Hematopoietic multipotent progenitor cell (in vitro differentiated cells): Measurements from ENCODE around the gene MTARC1. TPM values are rescaled to one million over a fixed set of nuclear protein-coding genes. Genes with fewer than 3 reads are reported as not detected.

Experiments used
- DNase-seq, 3 donors: peaks; one replicate each; pipeline ENCODE4 v3.0.0-alpha.2; 2011 to 2015; ENCODE audit warnings: low read depth in 2 of 3, low spot score in 2 of 3
- total RNA-seq: library from RNA; depleted of rRNA; stranded (reverse); fragments of >200 nt; gene quantifications from one replicate; pipeline ENCODE4 v1.2.3, GENCODE V29; 2012

The MTARC1 gene
- total RNA-seq, 1 donor, result 1.9 TPM

DNA sequence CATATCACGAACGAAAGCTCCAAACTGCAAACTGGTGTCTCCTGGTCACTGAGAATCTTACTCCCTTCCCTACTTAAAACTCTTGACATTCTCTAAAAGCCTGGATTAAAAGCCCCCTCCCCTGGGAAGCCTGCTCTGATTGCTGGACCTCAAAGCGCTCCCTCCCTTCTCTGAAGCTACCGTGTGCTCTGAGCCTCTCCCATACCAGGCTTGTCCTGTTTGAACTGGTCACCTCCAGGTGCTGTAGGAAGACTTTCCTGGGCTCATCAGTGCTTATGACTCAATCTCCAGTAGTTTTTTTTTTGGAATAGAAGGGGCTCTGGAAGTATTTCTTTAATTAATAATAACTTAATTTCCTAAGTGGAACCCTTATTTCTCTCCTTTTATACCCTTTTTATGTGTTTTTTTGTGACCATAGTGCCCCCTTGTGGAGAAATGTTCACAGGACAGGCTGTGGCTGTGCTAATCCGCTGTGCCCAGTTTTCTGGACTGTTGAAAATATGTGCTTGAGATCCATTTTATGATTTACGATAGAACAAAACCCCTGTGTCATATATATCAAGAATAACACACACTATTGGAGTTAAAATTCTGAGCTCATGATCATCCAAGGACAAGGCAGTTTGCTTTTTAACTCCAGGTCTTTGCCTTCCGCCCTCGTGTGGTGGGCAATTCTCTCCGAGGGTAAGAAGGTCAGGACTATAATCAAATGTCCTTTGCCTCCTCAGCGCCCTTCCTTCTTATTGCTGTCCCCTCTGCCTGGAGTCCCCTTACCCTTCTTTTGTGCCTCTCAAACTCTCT lies 16.9 kb downstream of the MTARC1 start:
- peak in 2 of 3 donors; percentile 24 to 60 for DNase-seq

DNA sequence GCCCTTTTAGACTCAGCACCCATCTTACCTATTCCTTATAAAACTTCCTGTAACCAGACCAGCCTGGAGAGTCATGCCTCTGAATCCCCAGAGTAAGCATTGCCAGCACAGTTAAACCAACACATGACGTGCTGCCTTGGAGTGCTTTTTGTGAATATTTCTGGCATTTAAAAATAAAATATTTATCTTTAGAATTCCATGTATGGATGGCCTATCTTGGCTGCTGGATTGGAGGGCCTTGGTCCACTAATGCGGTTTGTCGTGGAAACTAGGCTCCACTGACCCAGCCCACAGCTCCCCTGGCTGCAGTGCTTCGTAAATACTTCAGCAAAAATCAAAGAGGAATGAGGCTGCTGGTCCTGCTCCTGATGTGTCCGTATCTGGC lies 17.5 kb downstream of the MTARC1 start:
- DNase-seq, result no peak

DNA sequence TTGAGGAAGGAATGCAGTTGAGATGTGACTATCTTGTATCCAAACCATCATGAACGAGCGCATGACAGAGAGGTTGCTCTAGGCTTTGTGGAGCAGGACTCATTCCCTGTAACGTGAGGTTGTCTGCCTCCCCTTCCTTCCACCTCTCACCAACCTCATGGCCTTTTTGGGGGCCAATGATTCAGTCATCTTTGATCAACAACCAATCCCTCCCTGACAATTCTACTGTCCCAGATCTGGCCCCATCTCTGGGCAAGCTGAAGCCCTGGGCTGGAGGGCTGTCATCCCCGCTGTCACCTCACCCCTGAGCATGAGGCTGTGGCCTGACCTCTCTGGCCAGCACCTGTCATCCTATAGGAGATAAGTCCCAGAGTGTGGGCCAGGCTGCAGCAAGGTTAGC lies 19.7 kb downstream of the MTARC1 start:
- no peak for DNase-seq

DNA sequence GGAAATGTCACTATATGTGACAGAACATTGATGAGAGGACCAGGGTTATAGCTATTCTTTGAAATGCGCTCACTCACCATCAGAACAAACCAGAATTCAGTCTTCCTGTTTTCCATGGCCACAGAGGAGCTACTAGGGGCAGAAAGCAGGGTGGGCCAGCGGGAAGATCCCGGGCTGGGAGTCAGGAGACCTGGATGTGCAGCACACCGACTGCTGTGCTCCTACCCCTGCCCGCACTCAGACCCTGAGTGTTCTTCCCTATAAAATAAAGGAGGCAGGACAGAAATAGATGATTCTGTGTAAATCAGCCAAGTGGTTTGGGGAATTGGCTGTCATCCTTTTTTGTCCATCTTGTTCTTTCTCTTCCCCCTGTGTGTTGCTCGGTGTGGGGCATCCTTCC lies 21.0 kb downstream of the MTARC1 start:
- DNase-seq, result no peak

DNA sequence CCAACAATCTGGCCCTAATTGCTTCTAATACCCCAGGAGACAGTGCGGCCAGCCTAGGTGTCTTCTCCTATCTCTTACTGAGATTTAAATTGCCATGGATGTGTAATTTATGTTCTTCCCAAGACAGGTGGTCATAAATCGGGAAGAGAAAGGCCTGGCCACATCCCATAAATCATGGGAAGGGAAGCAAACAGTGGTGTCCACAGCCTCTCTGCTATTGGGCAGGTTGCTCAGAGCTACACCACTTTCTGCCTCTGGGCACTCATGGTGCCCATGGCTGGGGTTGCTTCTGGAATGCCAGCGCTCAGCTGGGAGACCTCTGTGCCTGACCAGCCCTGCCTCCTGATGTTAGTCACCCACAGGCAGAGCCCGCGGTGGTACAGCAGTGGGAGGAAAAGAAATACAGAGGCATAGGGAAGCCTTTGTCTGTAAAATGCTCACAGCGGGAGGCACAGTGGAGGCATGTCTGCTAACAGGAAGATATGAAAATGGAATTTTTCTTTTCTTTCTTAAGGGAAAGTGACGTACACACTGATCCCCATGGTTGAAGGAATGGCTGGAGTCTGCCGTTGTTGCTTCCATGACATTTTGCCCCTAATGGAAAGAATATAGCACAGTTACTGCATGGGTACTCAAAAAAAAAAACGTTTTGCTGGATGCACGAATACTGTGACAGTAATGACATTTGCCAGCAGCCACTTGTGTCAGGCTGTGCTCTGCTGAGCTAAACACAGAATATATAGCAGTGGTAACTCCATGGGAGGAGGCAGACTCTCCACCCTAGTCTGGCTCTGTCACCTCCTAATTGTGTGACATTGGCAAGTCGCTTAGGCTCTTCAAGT lies 21.9 kb downstream of the MTARC1 start:
- DNase-seq, result no peak

DNA sequence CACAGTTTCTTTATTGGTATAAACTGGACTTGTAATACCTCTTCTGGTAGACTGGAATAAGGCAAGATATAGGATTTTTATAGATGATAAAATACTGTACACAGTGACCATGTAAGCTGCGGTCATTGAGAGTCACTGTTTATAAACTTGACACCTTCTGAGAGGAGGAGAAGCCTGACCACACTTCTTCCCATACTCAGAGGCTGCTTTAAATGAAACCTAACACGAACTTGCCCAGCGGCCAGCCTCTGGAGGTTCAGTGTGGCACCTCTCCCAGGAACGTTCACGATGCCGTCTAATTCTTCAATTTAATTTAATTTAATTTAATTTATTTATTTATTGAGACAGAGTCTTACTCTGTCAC lies 22.5 kb downstream of the MTARC1 start:
- DNase-seq, result no peak

DNA sequence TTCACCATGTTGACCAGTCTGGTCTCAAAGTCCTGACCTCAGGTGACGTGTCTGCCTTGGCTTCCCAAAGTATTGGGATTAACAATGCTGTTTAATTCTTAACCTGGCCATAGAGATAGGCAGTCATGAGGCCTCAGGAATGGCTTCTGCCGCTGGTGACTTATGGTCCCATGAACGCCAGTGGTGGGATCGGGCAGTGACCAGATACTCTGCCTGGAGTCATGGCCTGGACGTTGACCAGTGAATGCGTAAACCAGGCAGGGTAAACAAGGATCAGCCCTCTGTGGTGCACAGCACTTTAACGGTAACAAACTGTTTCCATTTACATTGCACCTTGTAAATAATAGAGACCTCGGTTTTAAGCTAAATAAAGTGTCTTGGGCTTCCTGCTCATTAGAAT lies 23.0 kb downstream of the MTARC1 start:
- DNase-seq, result no peak

DNA sequence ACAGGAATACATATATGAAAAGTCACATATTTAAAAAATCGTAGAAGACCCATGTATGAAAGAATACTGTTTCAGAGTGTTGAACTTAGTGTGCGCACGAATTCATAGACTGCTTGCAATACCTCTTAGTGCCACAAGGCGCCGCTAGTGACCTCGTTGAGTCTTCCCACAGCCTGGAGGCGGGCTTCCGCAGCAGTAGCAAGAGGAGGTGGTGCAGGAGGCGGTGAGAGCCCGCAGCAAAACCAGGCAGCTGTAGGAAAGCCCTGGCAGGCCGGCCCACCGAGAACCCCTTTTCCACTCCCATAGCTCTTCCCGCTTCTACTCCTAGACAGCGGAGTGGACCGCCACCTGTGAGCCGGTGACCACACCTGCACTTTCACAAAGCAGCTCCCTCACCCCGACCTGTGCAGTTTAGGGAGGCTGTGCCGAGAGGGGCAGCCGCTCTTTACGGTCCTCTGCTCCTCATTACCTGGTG lies 23.5 kb downstream of the MTARC1 start:
- DNase-seq, result peak; percentile 32 to 89 (median 76)

DNA sequence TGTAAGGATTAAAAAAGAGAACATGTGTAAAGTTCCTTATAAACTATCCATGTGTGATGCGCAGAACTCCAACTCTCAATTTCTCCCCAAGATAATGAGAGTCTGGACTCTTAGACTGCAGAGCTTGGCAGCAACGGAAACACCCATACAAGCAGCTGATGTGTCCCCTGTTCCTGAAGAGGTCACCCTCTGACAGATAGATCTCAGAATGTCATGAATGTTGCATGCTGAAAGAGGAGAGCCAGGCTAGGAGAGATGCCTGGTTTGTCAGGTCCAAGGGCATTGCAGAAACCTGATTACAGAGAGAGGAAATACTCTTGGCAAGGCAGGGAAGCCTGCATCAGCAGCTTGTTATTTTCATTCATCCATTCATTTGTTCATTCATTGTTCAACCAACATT lies 24.2 kb downstream of the MTARC1 start:
- DNase-seq, result no peak

DNA sequence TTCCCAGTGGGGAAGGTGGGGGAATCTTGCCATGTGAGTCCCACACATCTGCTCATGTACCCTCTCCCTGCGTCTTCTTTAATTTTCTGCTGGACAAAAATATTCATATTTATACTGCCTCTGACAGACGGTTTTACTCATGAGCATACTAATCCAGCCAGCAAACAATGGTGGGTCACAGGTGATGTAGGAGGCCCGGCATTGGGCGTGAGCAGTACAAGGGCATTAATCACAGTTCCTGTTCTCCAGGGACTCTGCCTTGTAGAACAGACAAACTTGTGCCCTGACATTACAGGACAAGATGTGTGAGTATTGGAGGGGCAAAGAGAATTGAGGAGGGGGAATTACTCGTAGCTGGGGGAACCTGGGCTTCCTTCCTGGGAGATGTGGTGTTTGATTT lies 25.0 kb downstream of the MTARC1 start:
- no peak for DNase-seq

DNA sequence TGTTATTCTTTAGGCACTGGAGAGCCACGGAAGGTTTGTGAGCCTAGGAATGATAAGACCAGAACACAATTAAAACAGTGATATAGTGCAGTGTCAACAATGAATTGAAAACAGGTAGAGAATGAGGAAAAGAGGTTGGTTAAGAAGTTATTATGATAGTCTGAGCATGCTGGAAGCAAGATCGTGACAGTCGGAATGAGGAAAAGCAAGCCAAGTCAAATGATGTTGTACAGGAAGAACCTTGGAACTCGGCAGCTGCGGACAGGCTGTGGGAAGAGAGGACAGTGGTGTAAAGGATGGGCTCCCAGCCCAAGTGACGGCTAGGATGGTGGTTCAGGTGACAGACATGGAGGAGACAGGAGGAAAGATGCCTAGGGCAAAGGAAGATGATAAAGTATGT lies 25.6 kb downstream of the MTARC1 start:
- DNase-seq, result no peak

DNA sequence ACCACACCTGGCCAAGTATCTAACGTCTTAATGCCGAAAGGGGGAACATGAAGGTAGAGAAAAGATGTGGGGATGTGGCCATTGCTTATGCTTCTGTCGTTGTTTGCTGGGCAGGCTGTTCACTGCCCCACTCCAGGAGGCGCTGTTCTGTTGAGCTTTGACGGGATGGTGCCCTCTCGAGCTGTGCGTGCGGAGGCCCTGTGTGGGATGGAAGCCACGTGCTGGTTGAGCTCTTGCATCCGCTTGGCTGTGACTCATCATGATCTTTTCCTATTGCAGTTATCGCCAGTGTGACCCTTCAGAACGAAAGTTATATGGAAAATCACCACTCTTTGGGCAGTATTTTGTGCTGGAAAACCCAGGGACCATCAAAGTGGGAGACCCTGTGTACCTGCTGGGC lies 26.3 kb downstream of the MTARC1 start:
- no peak for DNase-seq

DNA sequence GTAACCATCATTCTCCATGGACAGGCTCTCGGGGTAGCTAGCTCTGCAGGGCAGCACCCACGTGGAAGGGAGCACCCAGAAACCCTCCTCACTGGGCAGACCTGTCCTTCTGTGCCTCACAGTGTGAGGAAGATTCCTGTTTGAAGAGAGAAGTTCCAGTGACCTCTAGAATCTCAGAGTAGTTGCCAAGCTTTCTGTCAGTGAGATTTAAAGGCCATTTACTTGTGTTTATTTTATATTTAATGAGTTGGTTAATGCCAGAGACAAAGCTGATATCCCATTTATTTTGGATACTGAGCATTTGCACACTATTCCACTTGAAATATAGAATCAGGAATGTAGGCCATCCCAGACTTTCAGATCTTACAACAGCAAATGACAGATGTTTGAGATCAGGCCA lies 28.7 kb downstream of the MTARC1 start:
- no peak for DNase-seq

DNA sequence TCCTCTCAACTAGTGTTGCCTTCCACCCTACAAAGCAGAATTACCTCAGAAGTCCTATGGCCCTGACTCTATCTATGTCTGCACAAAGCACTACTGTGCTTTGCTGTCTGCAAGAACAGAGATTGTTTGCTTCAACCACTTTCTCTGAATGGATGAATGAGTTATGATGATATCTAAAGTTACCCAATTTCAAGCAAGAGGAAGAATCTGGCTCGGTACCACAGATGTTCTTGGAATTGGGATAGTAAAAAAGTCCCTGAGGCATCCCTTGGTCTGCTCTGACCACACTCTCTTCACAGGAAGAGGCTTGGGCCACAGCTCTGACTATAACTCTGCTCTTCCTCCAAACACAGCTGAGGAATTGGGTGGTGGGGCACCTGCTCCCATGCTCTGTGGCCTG lies 31.2 kb downstream of the MTARC1 start:
- DNase-seq, result no peak

DNA sequence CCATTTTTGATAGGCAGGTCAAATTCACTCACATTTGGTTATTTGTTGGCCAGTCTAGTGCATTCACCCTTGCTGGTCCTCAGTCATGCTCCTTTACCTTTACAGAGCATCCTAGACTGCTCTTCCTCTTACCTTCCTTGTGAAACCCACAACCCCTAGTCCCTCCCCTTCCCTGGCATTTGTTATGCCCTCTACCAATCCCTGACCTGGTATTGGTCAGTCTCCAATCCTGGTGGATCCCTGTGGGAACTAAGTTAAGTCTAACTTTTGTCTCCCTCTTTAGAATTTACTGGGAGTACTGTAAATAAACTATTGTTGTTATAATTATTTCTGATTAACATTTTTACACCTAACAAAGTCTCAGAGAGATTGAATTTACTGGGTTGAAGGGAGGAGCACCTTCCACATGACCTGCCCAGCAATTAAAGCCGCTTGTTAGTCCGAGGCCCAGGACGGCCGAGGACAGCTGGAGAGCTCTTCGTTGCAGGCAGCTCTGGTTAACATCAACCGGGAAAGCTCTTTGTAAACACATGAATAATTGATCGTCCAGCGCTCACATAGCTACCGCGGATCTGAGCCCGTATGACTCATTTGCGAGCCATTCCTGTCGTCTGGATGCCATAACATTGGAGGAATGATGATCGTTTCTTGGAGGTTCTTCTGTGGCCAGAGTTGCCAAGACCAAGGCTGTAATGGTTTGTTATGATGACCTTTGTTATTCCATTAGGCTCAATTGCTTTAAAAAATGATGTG lies 31.9 kb downstream of the MTARC1 start:
- DNase-seq, result no peak

DNA sequence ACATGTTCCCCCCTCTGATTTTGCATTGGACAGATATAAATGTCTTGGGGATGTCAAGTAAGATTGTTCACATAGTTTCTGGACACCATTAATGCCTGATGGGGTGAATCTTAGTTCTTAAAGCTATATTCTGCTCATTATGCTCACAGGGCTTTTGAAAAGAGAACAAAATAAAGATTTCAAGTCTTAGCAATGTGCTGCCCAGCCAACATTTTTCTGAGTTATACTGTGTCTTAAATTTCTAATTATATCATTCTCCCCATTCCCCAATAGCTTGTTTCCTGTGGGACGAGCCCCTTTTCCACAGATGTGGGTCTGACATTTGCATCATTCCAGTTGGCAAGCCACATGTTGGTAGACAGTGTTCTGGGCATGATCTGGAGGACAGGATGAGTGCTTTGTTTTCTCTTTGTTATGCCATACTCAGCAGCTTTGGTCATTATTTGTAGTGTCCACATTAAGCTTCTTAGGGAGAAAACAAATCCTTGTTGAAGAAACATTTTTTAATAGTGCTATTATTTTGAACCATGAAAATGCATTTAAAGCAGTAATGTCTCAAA lies 32.8 kb downstream of the MTARC1 start:
- DNase-seq, result no peak

DNA sequence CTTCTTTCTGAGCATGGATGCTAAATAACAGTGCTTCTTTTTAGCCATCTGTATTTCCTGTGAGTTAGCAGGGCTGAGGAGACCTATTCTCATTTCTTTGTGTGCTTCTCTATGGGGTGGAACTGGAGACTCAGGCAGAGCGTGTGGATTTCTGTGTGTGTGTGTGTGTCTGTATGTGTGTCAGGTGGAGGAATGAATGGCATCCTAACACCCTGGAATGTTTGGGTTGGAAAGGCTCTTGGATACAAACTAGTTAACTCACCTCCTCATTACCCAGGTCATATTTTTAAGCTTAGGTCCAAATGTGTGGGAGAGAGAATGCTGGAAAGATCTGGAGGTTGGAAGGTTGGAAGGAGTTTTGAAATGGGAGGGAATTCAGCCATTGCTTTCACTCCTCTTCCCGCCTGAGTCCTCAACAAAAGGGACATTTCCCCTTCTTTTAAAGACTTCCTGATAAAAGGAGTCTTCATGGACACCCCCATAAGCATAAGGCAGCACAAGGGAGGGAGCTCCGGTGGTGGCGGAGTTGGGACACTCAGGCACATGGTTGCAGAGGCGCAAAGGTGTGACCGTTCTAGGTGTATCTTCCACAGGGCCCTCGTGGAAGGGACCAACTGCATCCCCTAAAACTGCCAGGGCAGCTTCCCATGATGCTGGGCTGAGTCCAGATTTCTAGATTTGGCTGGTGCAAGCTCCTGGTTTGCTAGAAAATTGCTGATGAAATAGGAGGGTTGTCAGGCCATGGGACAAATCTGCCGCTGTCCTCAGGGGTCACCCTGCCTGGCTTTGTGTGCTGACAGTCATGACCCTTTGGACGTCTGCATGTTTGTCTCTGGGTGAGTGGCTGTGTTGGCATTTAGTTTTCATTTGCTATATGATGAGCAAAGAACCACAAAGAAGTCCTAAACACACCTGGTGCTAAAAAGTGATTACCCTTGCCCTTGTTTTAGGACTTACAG lies 37.6 kb downstream of the MTARC1 start:
- DNase-seq, result no peak

DNA sequence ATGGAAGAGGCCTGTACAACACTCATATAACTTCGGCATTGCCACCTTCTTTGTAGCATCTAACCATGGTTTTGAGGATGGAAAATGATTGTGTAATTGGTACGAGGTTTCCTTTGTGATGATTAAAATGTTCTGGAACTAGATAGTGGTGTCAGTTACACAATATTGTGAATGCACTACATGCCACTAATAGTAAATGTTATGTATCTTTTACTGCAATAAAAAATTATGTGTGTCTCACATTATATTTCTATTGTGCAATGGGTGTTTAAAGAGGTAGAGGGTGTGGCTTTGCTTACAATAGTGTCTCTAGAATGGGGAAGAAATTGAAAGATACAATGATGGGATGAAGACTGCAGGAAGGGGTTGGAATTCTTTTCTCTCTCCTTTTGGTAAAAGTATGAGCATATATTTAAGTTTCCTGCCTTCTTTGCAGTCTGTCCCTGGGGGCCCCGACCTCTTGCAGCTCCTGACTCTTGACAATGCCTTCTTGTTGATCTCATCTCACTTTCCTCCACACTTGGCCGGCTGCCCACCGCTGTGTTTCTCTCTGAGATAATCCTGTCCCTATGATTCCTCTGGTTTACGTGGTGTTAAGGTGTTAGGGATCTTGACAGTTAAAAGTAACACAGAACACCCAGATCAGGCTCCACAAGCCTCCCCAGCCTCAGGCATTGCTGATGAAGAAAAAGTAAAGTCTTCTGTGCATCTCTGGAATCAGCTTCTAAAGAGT lies 39.3 kb downstream of the MTARC1 start:
- DNase-seq, result no peak

DNA sequence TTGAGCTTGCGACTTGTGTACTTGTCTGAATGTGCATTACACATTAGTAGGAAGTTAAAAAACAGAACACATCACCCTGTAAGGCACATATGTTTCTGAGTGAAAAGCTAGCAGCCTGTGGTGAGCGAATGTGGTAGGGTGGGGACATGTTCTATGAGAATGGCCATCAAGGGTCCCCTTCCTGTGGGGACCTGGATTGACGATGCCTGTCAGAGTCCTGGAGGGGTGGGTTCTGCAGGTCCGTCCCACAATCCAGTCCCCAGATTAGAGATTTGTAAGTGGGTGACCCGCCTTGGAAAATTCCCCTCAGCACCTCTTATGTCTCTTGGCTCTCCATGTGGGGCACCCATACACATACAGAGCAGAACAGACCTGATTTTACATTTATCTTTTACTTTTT lies 40.0 kb downstream of the MTARC1 start:
- DNase-seq, result no peak
